ENCODE results near the gene CCDC51. TPM values are rescaled to one million over a fixed set of nuclear protein-coding genes. Genes with fewer than 3 reads are reported as not detected.
A peak's percentile ranks its signal among the peaks of the same experiment; 100 is the strongest.

CCDC51 gene
- total and polyA plus RNA-seq, 2 of the 13 experiments (the other 11 are each of a cell fraction or from before 2014, with no cell fraction given): 18.1 to 29.4 TPM

DNA sequence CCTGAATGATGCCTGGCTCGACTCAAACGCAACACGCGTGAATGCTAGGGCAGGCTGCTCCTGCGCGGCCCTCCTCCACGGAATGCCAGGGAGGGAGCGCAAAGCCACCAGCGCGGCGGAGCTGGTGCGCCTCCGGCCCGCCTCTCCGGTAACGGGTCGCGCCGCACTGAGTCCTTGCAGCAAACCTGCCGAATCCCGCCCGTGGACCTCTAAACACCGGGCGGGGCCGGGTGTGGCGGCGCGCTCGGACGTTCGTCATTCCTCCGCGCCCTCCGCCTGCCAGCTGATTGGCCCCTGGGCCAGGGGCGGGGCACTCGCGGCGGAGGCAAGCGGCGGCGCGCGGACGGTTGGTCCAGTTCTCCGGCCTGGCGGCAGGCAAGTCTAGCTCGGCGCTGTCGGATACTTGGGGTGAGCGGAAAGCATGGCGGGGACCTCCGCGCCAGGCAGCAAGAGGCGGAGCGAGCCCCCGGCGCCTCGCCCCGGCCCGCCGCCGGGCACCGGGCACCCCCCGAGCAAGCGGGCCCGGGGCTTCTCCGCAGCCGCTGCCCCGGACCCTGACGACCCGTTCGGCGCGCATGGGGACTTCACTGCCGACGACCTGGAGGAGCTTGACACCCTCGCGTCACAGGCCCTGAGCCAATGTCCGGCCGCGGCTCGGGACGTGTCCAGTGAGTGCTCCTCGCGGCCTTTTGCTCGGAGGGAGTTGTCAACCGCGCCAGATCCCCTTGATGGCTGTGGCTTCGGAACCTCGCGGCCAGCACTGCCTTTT lies 6.7 kb upstream of the CCDC51 start, which contains the start of gene ATRIP (continued):
- no peak for TF ChIP-seq FUBP1 (CRISPR knock-in tag; IDR thresholded peaks at IDR 0.05; ENCODE audit: borderline replicate concordance)
- TF ChIP-seq ZNF326 (CRISPR knock-in tag; IDR thresholded peaks at IDR 0.05; ENCODE audit: borderline replicate concordance): no peak
- peak; percentile 42; the same call in 1 of the 2 replicates for TF ChIP-seq ERF (CRISPR knock-in tag; IDR thresholded peaks at IDR 0.05)
- TF ChIP-seq PATZ1 (CRISPR knock-in tag; IDR thresholded peaks at IDR 0.05): peak; percentile 52; the same call in 1 of the 2 replicates
- no peak for TF ChIP-seq PREB (CRISPR knock-in tag; IDR thresholded peaks at IDR 0.05)
- peak; percentile 74 for TF ChIP-seq SP2 (CRISPR knock-in tag; IDR thresholded peaks at IDR 0.05)
- 0 out of 2 replicates have a peak, but pooled peaks have one; percentile 37 for TF ChIP-seq ZNF253 (CRISPR knock-in tag; IDR thresholded peaks at IDR 0.05; ENCODE audit: borderline replicate concordance)
- no peak for TF ChIP-seq NCOA5 (CRISPR knock-in tag; IDR thresholded peaks at IDR 0.05)
- TF ChIP-seq ZZZ3 (CRISPR knock-in tag; IDR thresholded peaks at IDR 0.05; ENCODE audit: borderline replicate concordance): no peak
- TF ChIP-seq, protein P1, sequence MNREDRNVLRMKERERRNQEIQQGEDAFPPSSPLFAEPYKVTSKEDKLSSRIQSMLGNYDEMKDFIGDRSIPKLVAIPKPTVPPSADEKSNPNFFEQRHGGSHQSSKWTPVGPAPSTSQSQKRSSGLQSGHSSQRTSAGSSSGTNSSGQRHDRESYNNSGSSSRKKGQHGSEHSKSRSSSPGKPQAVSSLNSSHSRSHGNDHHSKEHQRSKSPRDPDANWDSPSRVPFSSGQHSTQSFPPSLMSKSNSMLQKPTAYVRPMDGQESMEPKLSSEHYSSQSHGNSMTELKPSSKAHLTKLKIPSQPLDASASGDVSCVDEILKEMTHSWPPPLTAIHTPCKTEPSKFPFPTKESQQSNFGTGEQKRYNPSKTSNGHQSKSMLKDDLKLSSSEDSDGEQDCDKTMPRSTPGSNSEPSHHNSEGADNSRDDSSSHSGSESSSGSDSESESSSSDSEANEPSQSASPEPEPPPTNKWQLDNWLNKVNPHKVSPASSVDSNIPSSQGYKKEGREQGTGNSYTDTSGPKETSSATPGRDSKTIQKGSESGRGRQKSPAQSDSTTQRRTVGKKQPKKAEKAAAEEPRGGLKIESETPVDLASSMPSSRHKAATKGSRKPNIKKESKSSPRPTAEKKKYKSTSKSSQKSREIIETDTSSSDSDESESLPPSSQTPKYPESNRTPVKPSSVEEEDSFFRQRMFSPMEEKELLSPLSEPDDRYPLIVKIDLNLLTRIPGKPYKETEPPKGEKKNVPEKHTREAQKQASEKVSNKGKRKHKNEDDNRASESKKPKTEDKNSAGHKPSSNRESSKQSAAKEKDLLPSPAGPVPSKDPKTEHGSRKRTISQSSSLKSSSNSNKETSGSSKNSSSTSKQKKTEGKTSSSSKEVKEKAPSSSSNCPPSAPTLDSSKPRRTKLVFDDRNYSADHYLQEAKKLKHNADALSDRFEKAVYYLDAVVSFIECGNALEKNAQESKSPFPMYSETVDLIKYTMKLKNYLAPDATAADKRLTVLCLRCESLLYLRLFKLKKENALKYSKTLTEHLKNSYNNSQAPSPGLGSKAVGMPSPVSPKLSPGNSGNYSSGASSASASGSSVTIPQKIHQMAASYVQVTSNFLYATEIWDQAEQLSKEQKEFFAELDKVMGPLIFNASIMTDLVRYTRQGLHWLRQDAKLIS (CRISPR knock-in tag; IDR thresholded peaks at IDR 0.05): no peak
- no peak for TF ChIP-seq ZNF616 (CRISPR knock-in tag; IDR thresholded peaks at IDR 0.05; ENCODE audit: low read depth)
- TF ChIP-seq JARID2 (CRISPR knock-in tag; IDR thresholded peaks at IDR 0.05; ENCODE audit: insufficient replicate concordance): no peak
- peak; percentile 91 for TF ChIP-seq ZFX (CRISPR knock-in tag; IDR thresholded peaks at IDR 0.05; ENCODE audit: low read depth)
- TF ChIP-seq PHB2 (IDR thresholded peaks at IDR 0.05; ENCODE audit: partially characterized antibody): no peak
- 0 out of 2 replicates have a peak, but pooled peaks have one; percentile 65 for TF ChIP-seq HNRNPUL1 (IDR thresholded peaks at IDR 0.05; ENCODE audit: low read depth, low read length)
- TF ChIP-seq SUZ12 (IDR thresholded peaks at IDR 0.05; ENCODE audit: low read depth, low read length): no peak
- TF ChIP-seq, protein P2, sequence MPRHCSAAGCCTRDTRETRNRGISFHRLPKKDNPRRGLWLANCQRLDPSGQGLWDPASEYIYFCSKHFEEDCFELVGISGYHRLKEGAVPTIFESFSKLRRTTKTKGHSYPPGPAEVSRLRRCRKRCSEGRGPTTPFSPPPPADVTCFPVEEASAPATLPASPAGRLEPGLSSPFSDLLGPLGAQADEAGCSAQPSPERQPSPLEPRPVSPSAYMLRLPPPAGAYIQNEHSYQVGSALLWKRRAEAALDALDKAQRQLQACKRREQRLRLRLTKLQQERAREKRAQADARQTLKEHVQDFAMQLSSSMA (CRISPR knock-in tag; IDR thresholded peaks at IDR 0.05): 0 out of 2 replicates have a peak, but pooled peaks have one; percentile 23
- TF ChIP-seq POGZ (CRISPR knock-in tag; IDR thresholded peaks at IDR 0.05): peak; percentile 89

Data from HepG2 (cell line).